Stimulated activated CD4-positive, alpha-beta T cell treated with anti-CD3 and anti-CD28 coated beads, TNF-alpha, amount 100 ng/mL, for 24 hours (primary cell): ENCODE results near the gene PML.
"Not testable (repeated sequence)": the region's sequence is repeated elsewhere in the genome, so short reads cannot be mapped to it uniquely, and the experiment has no call there.

ENCODE experiments used
- DNase-seq, 3 experiments: peaks; one replicate each; pipeline ENCODE4 v3.0.0-alpha.2; 2020; ENCODE audit warnings: low read depth in 3 of 3

The PML gene

GRCh38 chr15:74038707-74039655, 44.5 kb downstream of the PML start:
- no peak for DNase-seq

- no peak for DNase-seq
These were observed 45.1 kb downstream of the PML start for GRCh38 chr15:74039656-74040010.

- DNase-seq, result no peak
These were observed 45.8 kb downstream of the PML start for GRCh38 chr15:74040109-74040850.

- no peak for DNase-seq
These were observed 46.8 kb downstream of the PML start for GRCh38 chr15:74041311-74041756.

GRCh38 chr15:74041777-74042435, 47.4 kb downstream of the PML start:
- DNase-seq, result no peak

- no peak for DNase-seq
These were observed 48.3 kb downstream of the PML start for GRCh38 chr15:74042603-74043424.

- no peak for DNase-seq
These were observed 49.1 kb downstream of the PML start for GRCh38 chr15:74043425-74044266.

GRCh38 chr15:74044267-74045110, 50.0 kb downstream of the PML start:
- DNase-seq, result no peak

GRCh38 chr15:74045184-74045583, 50.7 kb downstream of the PML start:
- DNase-seq, result no peak

- DNase-seq, result no peak
These were observed 51.2 kb downstream of the PML start for GRCh38 chr15:74045636-74046274.

- no peak for DNase-seq
These were observed 51.8 kb downstream of the PML start for GRCh38 chr15:74046275-74046674.

GRCh38 chr15:74050127-74050526, 55.6 kb downstream of the PML start:
- no peak for DNase-seq

GRCh38 chr15:74050556-74051234, 56.2 kb downstream of the PML start:
- no peak for DNase-seq

- not testable (repeated sequence) for DNase-seq
These were observed 58.0 kb downstream of the PML start for GRCh38 chr15:74052271-74053260.

GRCh38 chr15:74053517-74053916, 59.0 kb downstream of the PML start:
- no peak for DNase-seq

GRCh38 chr15:74053941-74054529, 59.5 kb downstream of the PML start:
- DNase-seq, result peak; percentile 41 to 66 (median 48)

GRCh38 chr15:74055804-74056203, 61.3 kb downstream of the PML start:
- no peak for DNase-seq
